ENCODE data around the gene RNF10.
"Not testable (repeated sequence)": the region's sequence is repeated elsewhere in the genome, so short reads cannot be mapped to it uniquely, and the experiment has no call there.

DNA sequence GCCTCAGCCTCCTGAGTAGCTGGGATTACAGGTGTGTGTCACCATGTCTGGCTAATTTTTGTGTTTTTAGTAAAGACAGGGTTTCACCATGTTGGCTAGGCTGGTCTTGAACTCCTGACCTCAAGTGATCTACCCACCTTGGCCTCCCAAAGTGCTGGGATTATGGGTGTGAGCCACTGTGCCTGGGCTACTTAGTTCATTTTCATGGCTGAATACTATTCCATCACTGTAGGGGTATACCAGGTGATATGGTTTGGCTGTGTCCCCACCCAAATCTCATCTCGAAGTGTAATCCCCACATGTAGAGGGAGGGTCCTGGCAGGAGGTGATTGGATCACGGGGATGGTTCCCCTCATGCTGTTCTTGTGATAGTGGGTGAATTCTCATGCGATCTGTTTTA is 83.0 kb downstream of the RNF10 start:
- not testable (repeated sequence) for TF ChIP-seq CTCF (IDR thresholded peaks at IDR 0.05; ENCODE audit: insufficient read depth, low read length); POLR2AphosphoS5 (IDR thresholded peaks at IDR 0.05; ENCODE audit: low read depth)

All from HL-60 (cell line).